ENCODE results near the gene ATAD5. TPM values are rescaled to one million over a fixed set of nuclear protein-coding genes. Genes with fewer than 3 reads are reported as not detected.
A peak's percentile ranks its signal among the peaks of the same experiment; 100 is the strongest.

The ATAD5 gene
- total RNA-seq, 1 experiment from 2014 or later = 26.0 TPM

DNA sequence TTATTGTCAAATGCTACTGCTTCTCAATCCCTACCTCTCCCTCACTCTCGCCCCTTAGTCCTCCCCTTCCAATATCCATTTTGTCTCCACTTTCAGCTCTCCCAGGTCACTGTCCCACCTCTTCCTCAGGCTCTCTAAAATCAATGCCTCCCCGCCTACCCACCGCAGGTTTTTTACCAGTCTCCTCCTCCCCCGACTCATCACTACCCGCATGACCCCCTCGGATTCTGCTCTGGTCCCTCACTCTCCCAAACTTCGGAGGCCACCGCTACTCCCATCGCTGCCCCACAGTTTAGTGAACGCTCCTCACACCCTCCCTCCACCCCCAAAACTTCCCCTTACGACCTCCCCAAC lies 7.8 kb upstream of the ATAD5 start:
- ChIA-PET POLR2A (interaction anchor here (1.1 to 1.2 kb wide), 2 partner anchors 26 to 271 kb away, joined by 3 to 4 read pairs; partner anchors contain the start of gene NF1), CTCF (interaction anchor here (0.6 to 2.4 kb wide), 9 partner anchors 14 to 719 kb away, joined by 3 to 9 read pairs (median 4); partner anchors contain the start of gene GOSR1)
- peaks cover 4% of the 10 kb centered on the region for H3K36me3 Mint-ChIP-seq
- peak overlapping the region; percentile 93 for H3K4me3 Mint-ChIP-seq
- ATAC-seq (peak; percentile 26), DNase-seq (ENCODE audit: low spot score) (peak; percentile 38)
- peaks cover 28% of the 10 kb centered on the region for H3K4me1 Mint-ChIP-seq
- peak overlapping the region; percentile 97 for H3K27ac Mint-ChIP-seq
- no peaks in the 10 kb centered on the region for H3K9me3 Mint-ChIP-seq
- H3K27me3 Mint-ChIP-seq (ENCODE audit: low read depth) = peaks cover 6% of the 10 kb centered on the region
- peak; percentile 88 for TF ChIP-seq ZNF317 (CRISPR knock-in tag; IDR thresholded peaks at IDR 0.05; ENCODE audit: borderline replicate concordance, low read depth)
- no peak for TF ChIP-seq ZBTB21 (CRISPR knock-in tag; IDR thresholded peaks at IDR 0.05; ENCODE audit: borderline replicate concordance)

DNA sequence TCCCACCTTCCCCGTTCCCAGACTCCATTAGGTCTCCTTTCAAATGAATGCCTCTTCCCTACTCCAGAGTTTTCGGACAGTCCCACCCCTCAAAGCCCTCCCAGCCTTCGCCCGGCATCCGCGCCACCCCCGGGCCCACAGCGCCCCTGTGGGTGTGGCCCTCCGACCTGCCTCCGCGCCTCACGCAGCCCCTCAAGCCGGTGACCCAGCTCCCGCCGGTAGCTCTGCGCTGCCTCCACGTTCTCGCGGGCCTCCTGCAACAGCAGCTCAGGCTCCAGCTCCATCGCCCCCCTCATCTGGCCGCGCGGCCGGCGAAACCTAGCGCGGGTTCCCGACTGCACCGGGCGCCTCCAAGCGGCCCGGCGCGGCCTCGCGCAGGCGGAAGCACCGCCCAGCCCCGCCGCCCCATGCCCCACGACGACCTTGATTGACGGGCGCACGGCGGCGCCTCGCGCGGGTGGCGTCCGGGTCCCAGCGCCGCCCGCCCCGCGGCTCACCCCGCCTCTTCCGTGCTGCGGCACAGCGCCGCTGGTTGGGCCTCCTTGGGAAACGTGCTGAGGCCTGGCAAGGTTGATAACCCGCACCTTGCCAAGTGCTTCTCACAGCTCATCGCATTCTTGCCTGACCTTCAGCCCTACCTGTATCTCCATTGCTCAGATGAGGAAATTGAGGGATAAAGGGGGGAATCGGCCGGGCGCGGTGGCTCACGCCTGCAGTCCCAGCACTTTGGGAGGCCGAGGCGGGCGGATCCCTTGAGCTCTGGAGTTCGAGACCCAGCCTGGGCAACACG lies 7.2 kb upstream of the ATAD5 start, which contains the start of gene CRLF3:
CRLF3 (minus strand) TSS at position 337 of the 790 bp plus-strand sequence; CDS start at position 296, 41 bp downstream.
- POLR2A ChIA-PET = interaction anchor here (0.7 to 1.2 kb wide), 3 partner anchors 27 to 270 kb away, joined by 3 to 4 read pairs (median 3); partner anchors contain the start of genes NF1 and RNF135
- H3K36me3 Mint-ChIP-seq = no peaks in the 10 kb centered on the region
- CTCF ChIA-PET = interaction anchor here (0.6 to 2.4 kb wide), 11 partner anchors 9 to 720 kb away, joined by 3 to 9 read pairs (median 4); partner anchors contain the start of gene GOSR1
- H3K27ac Mint-ChIP-seq = peak within 1 kb of the TSS; percentile 97
- peaks cover 6% of the 10 kb centered on the region for H3K27me3 Mint-ChIP-seq (ENCODE audit: low read depth)
- no peaks in the 10 kb centered on the region for H3K9me3 Mint-ChIP-seq
- DNase-seq (ENCODE audit: low spot score) (peak; percentile 89), ATAC-seq (peak; percentile 94)
- H3K4me1 Mint-ChIP-seq = peaks cover 28% of the 10 kb centered on the region
- H3K4me3 Mint-ChIP-seq = peak within 1 kb of the TSS; percentile 93
- TF ChIP-seq CREM (CRISPR knock-in tag; IDR thresholded peaks at IDR 0.05) (0 out of 2 replicates have a peak, but pooled peaks have one; percentile 27), ZNF219 (CRISPR knock-in tag; IDR thresholded peaks at IDR 0.05; ENCODE audit: borderline replicate concordance) (0 out of 2 replicates have a peak, but pooled peaks have one; percentile 17), NR1H2 (CRISPR knock-in tag; IDR thresholded peaks at IDR 0.05) (no peak), TEAD1 (CRISPR knock-in tag; IDR thresholded peaks at IDR 0.05) (peak; percentile 13; the same call in 1 of the 2 replicates), ELF4 (CRISPR knock-in tag; IDR thresholded peaks at IDR 0.05; ENCODE audit: low read depth) (no peak), ZNF138 (CRISPR knock-in tag; conservative IDR thresholded peaks at IDR 0.05) (no peak), CBFB (CRISPR knock-in tag; IDR thresholded peaks at IDR 0.05; ENCODE audit: low read depth) (no peak), ATF1 (CRISPR knock-in tag; IDR thresholded peaks at IDR 0.05) (0 out of 2 replicates have a peak, but pooled peaks have one; percentile 51)
- TF ChIP-seq, protein P1, sequence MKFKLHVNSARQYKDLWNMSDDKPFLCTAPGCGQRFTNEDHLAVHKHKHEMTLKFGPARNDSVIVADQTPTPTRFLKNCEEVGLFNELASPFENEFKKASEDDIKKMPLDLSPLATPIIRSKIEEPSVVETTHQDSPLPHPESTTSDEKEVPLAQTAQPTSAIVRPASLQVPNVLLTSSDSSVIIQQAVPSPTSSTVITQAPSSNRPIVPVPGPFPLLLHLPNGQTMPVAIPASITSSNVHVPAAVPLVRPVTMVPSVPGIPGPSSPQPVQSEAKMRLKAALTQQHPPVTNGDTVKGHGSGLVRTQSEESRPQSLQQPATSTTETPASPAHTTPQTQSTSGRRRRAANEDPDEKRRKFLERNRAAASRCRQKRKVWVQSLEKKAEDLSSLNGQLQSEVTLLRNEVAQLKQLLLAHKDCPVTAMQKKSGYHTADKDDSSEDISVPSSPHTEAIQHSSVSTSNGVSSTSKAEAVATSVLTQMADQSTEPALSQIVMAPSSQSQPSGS (CRISPR knock-in tag; IDR thresholded peaks at IDR 0.05; ENCODE audit: borderline replicate concordance, low read depth) = no peak
- TF ChIP-seq, protein P2, sequence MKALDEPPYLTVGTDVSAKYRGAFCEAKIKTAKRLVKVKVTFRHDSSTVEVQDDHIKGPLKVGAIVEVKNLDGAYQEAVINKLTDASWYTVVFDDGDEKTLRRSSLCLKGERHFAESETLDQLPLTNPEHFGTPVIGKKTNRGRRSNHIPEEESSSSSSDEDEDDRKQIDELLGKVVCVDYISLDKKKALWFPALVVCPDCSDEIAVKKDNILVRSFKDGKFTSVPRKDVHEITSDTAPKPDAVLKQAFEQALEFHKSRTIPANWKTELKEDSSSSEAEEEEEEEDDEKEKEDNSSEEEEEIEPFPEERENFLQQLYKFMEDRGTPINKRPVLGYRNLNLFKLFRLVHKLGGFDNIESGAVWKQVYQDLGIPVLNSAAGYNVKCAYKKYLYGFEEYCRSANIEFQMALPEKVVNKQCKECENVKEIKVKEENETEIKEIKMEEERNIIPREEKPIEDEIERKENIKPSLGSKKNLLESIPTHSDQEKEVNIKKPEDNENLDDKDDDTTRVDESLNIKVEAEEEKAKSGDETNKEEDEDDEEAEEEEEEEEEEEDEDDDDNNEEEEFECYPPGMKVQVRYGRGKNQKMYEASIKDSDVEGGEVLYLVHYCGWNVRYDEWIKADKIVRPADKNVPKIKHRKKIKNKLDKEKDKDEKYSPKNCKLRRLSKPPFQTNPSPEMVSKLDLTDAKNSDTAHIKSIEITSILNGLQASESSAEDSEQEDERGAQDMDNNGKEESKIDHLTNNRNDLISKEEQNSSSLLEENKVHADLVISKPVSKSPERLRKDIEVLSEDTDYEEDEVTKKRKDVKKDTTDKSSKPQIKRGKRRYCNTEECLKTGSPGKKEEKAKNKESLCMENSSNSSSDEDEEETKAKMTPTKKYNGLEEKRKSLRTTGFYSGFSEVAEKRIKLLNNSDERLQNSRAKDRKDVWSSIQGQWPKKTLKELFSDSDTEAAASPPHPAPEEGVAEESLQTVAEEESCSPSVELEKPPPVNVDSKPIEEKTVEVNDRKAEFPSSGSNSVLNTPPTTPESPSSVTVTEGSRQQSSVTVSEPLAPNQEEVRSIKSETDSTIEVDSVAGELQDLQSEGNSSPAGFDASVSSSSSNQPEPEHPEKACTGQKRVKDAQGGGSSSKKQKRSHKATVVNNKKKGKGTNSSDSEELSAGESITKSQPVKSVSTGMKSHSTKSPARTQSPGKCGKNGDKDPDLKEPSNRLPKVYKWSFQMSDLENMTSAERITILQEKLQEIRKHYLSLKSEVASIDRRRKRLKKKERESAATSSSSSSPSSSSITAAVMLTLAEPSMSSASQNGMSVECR (CRISPR knock-in tag; IDR thresholded peaks at IDR 0.05; ENCODE audit: borderline replicate concordance) = peak; percentile 87
- TF ChIP-seq, protein P3, sequence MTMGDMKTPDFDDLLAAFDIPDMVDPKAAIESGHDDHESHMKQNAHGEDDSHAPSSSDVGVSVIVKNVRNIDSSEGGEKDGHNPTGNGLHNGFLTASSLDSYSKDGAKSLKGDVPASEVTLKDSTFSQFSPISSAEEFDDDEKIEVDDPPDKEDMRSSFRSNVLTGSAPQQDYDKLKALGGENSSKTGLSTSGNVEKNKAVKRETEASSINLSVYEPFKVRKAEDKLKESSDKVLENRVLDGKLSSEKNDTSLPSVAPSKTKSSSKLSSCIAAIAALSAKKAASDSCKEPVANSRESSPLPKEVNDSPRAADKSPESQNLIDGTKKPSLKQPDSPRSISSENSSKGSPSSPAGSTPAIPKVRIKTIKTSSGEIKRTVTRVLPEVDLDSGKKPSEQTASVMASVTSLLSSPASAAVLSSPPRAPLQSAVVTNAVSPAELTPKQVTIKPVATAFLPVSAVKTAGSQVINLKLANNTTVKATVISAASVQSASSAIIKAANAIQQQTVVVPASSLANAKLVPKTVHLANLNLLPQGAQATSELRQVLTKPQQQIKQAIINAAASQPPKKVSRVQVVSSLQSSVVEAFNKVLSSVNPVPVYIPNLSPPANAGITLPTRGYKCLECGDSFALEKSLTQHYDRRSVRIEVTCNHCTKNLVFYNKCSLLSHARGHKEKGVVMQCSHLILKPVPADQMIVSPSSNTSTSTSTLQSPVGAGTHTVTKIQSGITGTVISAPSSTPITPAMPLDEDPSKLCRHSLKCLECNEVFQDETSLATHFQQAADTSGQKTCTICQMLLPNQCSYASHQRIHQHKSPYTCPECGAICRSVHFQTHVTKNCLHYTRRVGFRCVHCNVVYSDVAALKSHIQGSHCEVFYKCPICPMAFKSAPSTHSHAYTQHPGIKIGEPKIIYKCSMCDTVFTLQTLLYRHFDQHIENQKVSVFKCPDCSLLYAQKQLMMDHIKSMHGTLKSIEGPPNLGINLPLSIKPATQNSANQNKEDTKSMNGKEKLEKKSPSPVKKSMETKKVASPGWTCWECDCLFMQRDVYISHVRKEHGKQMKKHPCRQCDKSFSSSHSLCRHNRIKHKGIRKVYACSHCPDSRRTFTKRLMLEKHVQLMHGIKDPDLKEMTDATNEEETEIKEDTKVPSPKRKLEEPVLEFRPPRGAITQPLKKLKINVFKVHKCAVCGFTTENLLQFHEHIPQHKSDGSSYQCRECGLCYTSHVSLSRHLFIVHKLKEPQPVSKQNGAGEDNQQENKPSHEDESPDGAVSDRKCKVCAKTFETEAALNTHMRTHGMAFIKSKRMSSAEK (CRISPR knock-in tag; IDR thresholded peaks at IDR 0.05; ENCODE audit: borderline replicate concordance) = no peak
- TF ChIP-seq, protein P4, sequence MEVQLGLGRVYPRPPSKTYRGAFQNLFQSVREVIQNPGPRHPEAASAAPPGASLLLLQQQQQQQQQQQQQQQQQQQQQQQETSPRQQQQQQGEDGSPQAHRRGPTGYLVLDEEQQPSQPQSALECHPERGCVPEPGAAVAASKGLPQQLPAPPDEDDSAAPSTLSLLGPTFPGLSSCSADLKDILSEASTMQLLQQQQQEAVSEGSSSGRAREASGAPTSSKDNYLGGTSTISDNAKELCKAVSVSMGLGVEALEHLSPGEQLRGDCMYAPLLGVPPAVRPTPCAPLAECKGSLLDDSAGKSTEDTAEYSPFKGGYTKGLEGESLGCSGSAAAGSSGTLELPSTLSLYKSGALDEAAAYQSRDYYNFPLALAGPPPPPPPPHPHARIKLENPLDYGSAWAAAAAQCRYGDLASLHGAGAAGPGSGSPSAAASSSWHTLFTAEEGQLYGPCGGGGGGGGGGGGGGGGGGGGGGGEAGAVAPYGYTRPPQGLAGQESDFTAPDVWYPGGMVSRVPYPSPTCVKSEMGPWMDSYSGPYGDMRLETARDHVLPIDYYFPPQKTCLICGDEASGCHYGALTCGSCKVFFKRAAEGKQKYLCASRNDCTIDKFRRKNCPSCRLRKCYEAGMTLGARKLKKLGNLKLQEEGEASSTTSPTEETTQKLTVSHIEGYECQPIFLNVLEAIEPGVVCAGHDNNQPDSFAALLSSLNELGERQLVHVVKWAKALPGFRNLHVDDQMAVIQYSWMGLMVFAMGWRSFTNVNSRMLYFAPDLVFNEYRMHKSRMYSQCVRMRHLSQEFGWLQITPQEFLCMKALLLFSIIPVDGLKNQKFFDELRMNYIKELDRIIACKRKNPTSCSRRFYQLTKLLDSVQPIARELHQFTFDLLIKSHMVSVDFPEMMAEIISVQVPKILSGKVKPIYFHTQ (CRISPR knock-in tag; IDR thresholded peaks at IDR 0.05) = no peak
- TF ChIP-seq, protein P5, sequence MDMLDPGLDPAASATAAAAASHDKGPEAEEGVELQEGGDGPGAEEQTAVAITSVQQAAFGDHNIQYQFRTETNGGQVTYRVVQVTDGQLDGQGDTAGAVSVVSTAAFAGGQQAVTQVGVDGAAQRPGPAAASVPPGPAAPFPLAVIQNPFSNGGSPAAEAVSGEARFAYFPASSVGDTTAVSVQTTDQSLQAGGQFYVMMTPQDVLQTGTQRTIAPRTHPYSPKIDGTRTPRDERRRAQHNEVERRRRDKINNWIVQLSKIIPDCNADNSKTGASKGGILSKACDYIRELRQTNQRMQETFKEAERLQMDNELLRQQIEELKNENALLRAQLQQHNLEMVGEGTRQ (CRISPR knock-in tag; IDR thresholded peaks at IDR 0.05) = peak; percentile 24; the same call in 1 of the 2 replicates
- TF ChIP-seq, protein P6, sequence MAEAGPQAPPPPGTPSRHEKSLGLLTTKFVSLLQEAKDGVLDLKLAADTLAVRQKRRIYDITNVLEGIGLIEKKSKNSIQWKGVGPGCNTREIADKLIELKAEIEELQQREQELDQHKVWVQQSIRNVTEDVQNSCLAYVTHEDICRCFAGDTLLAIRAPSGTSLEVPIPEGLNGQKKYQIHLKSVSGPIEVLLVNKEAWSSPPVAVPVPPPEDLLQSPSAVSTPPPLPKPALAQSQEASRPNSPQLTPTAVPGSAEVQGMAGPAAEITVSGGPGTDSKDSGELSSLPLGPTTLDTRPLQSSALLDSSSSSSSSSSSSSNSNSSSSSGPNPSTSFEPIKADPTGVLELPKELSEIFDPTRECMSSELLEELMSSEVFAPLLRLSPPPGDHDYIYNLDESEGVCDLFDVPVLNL (CRISPR knock-in tag; IDR thresholded peaks at IDR 0.05; ENCODE audit: borderline replicate concordance, low read depth) = peak; percentile 56; the same call in 1 of the 2 replicates
